ELR (cell line): ENCODE data around the gene CPN2.
A peak's percentile ranks its signal among the peaks of the same experiment; 100 is the strongest.

Source experiments
- DNase-seq: peaks from one replicate; pipeline ENCODE4 v3.0.0-alpha.2; 2015; ENCODE audit warnings: low read depth

The CPN2 gene

DNA sequence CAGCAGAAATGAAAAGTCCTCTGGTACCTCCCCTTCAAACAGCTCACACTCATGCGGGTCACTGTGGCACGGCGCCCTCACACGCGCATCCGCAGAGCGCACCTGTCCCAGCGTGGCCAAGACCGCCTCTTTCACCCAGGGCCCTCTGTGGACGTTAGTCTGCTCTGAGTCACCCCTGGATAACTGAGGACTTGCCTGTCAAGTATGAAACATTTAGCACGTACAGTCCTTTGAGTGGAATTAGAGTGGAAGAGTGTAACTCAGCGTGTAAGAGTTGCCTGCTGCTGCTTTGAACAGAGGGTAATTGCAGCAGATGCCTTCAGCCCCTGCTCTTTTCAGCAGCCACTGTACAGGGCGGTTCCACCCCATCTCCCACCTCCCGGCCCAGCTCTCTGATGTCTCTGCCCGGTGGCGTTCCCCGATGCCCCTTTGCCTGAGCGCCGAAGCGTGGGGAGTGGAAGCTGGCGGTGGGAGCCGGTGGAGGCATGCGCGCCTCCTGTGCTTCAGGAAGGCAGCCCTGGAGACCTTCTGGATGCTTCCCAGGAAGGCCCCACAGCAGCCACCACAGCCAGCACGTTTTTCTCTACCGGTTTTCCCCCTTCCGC is 23.0 kb downstream of the CPN2 start:
- DNase-seq: peak; percentile 69

DNA sequence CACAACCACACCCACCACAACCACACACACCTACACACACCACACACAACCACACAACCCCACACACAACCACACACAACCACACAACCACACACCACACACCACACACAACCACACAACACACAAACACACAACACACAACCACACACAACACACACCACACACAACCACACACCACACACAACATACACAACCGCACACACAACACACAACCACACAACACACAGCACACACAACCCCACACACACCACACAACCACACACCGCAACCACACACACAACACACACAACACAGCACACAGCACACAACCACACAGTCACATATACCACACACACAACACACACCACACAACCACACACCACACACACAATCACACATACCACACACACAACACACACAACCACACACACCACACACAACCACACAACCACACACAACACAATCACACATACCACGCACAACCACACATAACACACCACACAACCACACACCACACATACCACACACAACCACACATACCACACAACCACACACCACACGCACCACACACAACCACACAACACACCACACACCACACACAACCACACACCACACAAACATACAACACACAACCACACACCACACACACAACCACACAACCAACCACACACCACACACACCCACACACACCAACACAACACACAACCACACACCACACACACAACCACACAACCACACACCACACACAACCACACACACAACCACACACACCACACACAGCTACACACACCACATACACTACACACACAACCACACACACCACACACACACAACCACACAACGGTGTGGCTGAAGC is 23.7 kb downstream of the CPN2 start:
- peak; percentile 20 for DNase-seq

GRCh38 chr3:194326968-194327217 is 24.2 kb downstream of the CPN2 start:
- DNase-seq: no peak

GRCh38 chr3:194326192-194326967 is 24.7 kb downstream of the CPN2 start:
- peak; percentile 48 for DNase-seq

DNA sequence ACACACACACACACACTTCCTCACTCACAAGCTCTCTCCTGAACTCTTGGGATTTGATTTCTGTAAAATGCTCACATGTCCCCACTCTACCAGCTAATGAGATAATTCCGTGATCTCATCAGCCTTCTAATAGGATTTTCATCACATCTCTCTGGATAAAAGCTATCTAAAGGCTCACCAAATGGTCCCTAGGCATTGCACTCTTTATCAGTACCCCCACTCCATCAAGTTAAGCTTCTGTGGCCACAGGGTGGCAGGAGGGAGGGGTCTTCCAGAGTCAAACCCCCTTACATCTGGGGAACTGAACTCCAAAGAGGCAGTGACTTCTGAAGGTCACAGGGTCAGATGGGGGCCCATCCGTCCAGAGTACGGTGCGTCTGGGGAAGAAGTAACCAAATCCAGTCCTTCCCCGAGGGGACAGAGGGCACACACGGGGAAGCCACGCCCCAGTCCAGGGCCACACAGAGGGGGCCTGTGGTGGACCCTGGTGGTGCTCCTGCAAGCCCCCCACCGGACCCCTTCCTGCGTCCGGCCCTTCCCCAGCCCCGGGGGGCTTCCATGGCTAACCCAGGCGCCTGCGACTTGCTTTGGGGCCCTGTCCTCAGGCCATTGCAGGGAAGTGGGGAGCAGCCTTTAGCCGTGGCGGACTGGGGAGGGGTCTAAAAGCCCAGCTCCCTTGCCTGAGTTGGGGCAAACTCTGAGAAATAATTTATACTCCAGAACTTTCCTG is 25.5 kb downstream of the CPN2 start:
- no peak for DNase-seq

GRCh38 chr3:194324823-194325327 is 26.3 kb downstream of the CPN2 start:
- no peak for DNase-seq

DNA sequence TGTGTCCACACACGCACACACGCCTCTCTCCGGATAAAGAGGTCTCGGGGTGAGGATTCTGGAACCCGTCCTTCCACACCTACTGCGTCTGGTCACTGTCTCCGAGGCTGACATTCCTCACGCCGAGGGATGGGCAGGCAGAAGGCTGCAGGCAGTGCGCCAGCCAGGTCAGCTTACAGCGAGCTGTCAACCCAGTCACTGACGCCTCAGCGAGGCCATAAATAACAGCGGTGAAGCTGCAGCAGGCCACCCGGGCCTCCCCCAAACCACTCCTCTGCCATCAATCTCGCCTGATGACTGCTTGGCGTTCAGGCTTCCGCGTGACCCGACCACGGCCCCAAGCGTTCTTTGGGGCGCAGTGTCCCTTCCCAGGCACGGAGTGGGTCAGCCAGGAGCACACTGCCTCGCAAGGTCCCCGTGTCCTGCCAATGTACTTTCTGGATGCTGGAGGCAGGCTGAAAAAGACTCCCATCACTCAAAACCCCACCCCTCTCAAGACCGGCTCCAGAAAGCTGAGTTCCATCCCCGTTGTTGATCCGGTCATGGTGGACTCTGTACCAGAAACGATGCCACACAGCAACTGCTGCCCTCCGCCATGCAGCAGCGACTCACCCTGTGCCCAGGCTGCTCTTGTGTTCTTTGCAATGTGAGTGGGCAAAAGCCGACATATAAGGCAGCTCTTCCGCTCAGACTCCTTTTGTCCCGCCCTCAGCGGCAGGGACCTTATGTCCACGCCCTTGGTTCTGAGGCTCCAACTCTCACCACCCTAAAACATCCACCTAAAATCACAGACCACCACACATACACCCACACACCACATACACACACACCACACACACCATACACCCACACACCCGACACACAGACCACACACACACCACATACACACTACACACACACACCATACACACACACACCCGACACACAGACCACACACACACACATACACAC is 27.1 kb downstream of the CPN2 start:
- DNase-seq: peak; percentile 77

GRCh38 chr3:194322678-194323211 is 28.4 kb downstream of the CPN2 start:
- DNase-seq: peak; percentile 91

DNA sequence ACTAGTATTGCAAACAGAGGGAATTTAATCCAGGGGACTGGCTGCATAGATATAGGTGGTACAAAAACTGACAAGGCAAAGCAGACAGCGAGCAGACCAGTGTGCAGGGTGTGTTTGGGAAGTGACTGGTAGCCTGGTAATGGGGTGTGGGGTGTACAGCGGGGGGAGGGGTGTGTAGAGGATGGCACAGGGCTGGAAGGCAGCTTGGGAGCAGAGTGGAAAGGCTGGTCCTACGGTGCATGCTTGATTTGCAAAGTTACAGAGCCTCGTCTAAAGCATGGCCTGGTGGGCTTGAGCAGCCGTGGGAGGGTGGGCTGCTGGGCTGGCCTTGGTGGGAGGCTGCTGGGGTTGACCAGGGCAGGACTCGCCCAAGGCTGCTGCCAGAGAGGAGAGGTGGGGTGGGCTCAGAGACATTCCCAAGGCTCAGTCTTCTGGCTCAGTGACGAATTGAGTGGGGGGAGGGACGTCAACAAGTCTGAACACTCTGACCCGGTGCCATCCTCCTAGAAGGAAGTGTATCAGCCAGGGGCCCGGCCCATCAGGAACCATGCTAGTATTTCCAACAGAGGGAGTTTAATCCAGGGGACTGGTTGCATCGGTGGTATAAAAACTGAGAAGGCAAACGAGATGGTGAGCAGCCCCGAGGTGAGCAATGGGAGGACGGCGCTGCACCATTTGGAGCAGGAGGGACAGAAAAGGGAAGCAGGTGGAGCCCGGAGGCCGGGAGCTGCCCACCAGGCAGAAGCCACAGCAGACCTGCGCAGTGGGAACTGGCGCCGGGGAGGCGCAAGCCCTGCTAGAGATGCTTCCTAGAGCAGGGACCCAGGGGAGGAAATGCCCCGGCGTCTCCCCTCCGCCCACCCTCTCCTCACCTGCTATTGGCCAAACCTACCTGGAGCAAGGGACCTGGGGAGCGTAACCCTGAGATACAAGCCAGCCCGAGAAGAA is 29.2 kb downstream of the CPN2 start:
- DNase-seq: no peak

DNA sequence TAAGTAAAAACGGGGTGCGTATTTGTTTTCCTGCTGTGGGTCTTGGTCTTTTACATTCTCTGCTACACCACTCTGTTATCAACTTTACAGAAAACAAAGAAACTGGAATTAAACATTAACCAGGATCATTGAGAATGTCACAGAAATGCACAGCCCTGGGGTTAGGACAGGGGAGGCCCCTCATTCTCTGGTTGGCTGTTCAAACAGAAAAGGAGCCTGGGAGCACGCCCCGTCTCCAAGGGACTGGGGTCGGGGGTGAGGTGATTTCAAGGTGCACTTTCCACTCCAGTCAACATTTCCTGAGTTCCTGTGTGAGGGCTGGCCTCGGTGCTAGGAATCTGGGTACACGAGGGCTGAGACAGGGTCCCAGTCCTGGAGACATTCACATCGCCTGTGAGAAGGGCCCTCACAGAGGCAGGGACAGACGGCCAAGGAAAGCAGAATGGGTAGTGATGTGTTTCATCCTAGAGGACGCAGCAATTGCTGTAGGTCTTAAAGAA is 30.3 kb downstream of the CPN2 start:
- DNase-seq: no peak

- DNase-seq: no peak
These were observed 31.0 kb downstream of the CPN2 start for GRCh38 chr3:194320100-194320499.

DNA sequence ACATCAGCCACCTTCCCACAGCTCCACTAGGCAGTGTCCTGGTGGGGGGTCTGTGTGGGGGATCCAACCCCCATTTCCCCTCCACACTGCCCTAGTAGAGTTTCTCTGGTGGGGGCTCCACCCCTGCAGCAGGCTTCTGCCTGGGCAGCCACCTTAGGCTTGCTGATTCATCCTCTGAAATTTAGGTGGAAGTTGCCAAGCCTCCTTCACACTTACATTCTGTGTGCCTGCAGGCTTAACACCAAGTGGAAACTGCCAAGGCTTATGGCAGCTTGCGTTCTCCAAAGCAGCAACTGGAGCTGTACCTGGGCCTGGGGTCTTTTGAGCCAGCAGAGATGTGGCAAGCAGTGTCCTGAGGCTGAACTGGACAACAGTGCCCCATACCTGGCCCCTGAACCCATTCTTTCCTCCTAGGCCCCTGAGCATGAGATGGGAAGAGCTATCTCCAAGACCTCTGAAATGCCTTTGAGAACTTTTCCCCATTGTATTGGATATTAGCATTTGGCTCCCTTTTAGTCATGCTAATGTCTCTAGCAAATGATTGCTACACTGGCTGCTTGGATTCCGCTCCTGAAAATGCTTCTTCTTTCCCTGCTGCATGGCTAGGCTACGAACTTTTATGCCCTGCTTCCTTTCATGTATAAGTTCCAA is 32.5 kb downstream of the CPN2 start:
- DNase-seq: no peak

GRCh38 chr3:194316918-194317317 is 34.2 kb downstream of the CPN2 start:
- DNase-seq: no peak

DNA sequence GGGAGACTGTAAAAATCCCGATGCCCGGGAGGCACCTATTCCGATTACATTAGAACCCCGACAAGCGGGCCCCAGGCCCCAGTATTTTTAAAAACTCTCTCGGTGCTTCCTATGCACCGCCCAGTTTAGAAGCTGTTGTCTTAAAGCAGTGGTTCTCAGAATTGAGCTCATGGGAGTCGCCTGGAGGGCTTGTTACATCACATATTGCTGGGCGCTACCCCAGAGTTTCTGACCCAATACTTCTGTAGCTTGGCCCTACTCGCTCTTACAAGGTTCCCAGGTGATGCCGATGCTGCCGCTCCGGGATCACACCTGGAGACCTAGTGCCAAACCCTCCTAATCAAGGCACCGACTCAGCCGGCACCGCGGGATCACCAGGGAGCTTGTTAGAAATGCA is 35.2 kb downstream of the CPN2 start:
- DNase-seq: no peak

GRCh38 chr3:194315088-194315964 is 35.8 kb downstream of the CPN2 start:
- peak; percentile 77 for DNase-seq

DNA sequence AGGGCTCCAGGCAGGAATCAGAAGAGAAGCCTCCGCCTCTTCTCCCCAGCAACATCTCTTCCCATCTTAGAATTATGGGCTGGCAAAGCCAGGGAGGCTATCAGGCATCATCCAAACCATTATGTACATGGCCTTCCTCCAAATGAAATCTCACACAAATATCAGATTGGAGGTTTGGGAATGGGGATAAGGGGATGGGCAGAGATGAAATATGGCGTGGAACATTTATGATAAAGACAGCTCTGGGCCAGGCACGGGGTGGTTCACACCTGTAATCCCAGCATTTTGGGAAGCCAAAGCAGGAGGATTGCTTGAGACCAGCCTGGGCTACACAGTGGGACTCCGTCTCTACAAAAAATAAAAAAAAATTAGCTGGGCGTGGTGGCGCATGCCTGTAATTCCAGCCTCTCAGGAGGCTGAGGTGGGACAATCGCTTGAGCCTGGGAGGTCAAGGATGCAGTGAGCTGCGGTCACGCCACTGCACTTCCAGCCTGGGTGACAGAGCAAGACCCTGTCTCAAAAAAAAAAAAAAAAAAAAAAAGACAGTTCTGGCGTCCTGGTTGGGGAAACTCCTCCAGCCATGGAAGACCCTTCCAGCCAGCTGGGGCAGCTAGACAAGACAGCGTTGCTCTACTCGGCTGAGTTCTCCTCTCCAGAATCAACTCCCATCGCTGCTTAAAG is 36.6 kb downstream of the CPN2 start:
- DNase-seq: no peak
